NCI-H187 treated with DMSO at 0.1 percent for 48 hours (cell line): ENCODE measurements around the gene XPR1.
"Not testable (repeated sequence)": the region's sequence is repeated elsewhere in the genome, so short reads cannot be mapped to it uniquely, and the experiment has no call there.

ENCODE experiments used
- DNase-seq: peaks from one replicate; lab custom pipeline; 2025; lab: John Stamatoyannopoulos, UW

The XPR1 gene

GRCh38 chr1:180722586-180722985 is 90.8 kb downstream of the XPR1 start:
- no peak for DNase-seq

DNA sequence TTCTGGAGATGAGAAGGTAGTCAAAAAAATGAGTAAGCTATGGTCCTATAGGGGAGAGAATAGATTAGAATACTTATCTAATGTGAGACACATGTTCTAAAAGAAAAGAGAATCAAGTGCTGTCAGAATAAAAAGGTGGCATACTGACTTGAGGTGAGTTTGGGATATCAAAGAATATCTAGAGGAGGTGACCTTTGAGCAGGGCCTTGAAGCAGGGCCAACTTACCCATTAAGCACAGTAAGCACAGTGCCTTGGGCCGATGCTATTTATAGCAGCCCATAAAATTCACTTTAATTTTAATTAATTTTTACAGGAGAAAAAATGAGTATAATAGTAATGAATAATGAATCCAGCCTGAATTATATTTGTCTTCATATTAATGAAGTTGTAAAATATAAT is 92.2 kb downstream of the XPR1 start:
- DNase-seq: no peak

- DNase-seq: not testable (repeated sequence)
These were observed 94.2 kb downstream of the XPR1 start for GRCh38 chr1:180726024-180726423.

GRCh38 chr1:180727751-180728150 is 95.9 kb downstream of the XPR1 start:
- not testable (repeated sequence) for DNase-seq

- no peak for DNase-seq
These were observed 96.8 kb downstream of the XPR1 start for GRCh38 chr1:180728472-180729106.

GRCh38 chr1:180731131-180731530 is 99.3 kb downstream of the XPR1 start:
- DNase-seq: no peak

- no peak for DNase-seq
These were observed 101.0 kb downstream of the XPR1 start for GRCh38 chr1:180732866-180733265.

DNA sequence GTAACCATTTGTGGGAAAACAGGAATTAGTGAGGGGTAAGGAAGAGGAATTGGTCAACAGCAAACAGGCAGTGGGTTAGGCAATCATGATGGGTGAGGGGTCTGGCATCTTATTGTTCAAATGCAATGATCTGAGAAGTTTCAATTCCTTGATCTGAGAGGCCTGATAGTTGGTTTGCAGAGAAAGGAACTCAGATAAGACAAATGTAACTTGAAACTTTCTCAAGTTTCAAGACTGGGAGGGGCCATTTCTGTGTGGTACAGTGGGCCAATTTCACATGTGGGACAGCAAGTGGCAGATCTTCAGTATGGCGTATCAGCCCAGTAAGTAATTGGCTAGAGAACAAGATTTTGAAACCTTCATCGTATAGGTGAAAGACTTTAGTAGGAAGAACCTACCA is 102.5 kb downstream of the XPR1 start:
- no peak for DNase-seq

- DNase-seq: no peak
These were observed 110.8 kb downstream of the XPR1 start for GRCh38 chr1:180742663-180743062.

DNA sequence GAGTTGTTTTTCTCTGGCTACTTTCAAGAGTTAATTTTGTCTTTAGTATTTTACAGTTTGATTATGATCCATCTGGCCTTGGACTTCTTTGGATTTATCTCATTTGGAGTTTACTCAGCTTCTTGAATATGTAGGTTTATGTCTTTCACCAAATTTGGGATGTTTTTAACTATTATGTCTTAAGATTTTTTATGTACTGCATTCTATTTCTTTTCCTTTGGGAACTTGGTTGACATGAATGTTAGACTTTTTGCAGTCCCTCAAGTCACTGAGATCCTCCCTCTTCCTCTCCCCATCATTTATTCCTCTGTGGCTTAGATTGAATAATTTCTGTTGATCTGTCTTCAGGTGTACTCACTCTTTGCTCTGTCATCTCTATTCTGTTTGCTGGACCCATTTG is 112.0 kb downstream of the XPR1 start:
- no peak for DNase-seq

DNA sequence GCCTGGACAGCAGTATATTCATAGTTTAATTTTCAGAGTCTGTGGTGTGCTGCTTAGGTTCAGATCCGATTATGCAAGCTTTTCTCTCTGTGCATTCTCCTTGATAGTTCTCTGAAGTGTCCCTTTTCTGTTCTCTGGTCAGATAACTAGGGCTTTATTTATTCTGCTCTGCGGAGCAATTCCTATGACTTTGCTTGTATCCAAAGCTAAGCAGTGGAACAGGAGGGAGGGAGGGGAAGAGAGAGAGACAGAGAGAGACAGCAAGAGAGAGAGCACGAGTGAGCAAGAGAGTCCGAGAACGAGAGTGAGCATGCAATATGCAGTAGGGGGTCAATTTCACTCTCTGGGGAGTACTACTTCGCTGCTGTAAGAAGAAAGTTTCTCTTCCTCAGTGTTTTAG is 113.3 kb downstream of the XPR1 start:
- no peak for DNase-seq

DNA sequence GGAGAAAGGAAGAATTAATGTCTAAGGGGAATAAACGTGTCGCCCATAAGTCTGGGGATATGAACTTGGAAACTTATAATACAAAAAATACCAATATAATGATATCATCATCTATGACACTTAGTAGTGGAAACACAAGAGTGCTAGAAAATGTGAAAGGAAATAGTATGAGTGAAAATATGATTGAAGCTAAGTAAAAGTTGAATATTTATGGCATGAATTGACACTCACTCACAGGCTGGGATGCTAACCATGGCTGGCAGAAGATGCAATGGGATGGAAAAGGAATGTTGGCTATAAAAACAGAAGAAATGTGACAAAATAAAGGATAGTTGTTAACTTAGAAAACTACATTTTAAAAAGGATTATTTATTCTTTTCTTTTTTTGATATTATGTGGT is 120.1 kb downstream of the XPR1 start:
- no peak for DNase-seq

DNA sequence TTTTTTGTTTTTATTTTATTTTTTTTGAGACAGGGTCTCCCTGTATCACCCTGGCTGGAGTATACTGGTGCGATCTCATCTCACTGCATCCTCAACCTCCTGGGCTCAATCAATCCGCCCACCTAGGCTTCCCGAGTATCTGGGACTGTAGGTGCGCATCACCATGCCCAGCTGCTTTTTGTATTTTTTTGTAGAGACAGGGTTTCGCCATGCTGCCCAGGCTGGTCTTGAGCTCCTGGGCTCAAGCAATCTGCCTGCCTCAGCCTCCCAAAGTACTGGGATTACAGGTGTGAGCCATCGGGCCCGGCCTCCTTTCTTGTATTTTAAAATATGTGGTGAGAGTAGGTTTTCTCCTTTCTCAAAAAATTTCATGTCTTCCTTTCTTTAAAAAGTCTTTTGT is 122.6 kb downstream of the XPR1 start:
- no peak for DNase-seq

DNA sequence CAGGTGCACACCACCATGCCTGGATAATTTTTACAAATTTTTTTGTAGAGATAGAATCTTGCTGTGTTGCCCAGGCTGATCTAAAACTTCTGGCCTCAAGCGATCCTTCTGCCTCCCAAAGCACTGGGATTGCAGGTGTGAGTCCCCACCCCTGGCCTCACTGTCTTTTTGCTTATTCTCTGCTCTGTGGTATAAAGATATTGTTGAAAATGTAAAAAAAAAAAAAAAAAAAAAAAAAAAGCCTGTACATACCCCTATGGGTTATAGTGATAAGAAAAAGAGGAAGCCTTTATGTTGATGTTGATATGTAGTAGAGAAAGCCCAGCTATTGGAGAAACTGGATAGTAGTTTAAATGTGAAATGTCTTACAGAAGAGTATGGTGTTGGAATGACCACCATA is 125.8 kb downstream of the XPR1 start:
- no peak for DNase-seq

GRCh38 chr1:180762796-180763195 is 131.0 kb downstream of the XPR1 start:
- no peak for DNase-seq

DNA sequence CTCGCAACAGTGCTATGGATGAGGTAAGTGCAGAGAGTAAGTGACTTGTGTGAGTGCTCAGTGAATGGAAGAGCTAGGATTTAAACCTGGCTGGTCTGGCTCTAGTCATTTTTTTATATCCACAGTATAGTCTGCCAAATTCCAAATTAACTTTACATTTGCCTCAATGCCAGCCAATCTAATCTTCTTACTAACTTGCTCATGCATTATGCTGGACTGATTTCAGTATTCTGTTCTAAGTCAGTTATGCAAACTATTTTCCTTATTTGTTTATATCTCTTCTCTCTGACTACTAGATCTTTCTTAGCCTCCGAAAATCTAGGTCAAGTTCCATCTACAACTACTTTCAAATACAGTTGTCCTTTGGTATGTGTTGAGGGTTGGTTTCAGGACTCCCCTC is 133.3 kb downstream of the XPR1 start:
- no peak for DNase-seq

DNA sequence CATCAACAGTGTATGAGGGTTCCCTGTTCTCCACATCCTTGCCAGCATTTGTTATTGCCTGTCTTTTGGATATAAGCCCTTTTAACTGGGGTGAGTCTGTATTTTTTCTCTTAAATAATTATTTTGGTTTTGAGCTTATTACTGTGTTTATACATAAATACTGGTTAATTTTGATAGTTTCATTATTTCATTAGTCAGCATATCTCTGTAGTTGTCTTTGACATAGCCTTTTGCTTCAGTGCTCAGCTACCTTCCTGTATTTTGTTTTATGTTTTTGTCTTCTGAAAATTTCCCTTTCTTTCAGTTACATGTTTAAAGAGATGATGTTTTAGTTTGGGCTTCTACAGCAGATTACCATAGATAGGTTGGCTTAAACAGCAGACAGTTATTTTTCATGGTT is 138.1 kb downstream of the XPR1 start:
- no peak for DNase-seq

DNA sequence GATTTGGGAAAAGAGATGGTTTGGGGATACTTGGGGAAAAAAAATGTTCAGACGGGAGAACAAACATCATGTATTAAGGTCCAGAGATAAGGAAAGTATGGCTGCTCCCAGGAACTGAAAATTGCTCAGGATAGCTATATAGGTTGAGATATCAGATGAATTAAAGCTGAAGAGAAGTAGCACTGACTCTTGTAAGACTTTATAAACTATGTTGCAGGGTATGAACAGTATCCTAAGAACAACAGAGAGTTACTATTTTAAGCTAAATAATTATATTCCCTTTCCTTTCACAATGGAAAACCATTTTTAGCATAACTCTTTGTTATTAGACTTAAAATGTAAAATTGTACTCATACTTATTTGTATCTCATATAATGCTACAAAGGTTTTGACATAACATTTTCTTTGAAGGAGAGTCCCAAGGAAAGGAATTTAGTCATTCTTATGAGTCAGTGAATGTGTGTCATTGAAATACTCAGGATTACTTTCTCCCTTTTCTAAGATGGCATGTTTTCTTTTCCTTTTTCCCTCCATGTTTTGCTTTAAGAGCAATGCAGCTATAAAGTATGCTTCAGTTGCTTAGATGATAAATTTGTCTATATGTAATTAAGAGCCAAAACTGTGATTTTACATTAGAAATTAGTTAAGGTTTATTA is 141.5 kb downstream of the XPR1 start:
- no peak for DNase-seq

- DNase-seq: no peak
These were observed 144.0 kb downstream of the XPR1 start for GRCh38 chr1:180775801-180776200.

DNA sequence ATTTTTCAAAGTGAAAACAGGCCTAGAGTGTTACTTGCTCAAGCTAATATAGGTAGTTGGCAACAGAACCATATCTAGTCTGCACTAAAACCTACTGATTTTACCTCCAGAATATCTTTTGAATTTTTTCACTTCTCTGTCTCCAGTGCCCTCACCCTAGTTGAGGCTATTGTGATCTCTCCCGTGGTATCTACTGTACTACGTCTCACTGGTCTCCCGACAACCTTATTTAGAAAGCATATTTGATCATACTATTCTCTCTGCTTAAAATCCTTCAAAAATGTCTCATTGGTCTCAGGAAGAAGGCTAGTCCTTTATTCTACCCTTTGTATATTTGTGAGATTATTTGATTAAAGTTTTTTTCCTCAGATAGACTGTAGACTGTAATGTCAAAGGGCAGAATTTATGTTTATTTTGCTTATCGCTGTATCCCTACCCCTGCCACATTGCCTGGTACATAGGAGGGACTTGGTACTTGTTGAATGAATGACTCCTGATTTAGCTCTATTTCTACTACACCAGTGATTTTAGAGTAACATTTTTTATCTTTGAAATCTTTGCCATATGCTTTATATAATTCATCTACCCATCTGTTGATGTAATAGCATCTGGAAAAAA is 145.4 kb downstream of the XPR1 start:
- no peak for DNase-seq

- DNase-seq: no peak
These were observed 147.1 kb downstream of the XPR1 start for GRCh38 chr1:180778782-180779398.

DNA sequence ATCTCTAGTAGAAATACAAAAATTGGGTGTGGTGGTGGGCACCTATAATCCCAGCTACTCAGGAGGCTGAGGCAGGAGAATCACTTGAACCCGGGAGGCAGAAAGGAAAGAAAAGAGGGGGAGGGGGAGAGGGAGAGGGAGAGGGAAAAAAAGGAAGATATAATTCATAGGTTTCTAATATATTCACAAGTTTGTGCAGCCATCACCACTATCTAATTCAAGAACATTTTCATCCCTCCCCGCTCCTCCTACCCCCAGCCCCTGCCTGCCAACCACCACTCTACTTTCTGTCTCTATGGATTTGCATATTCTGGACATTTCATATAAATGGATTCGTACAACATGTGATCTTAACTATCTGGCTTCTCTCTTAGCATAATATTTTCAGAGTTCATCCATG is 147.8 kb downstream of the XPR1 start:
- DNase-seq: no peak

- no peak for DNase-seq
These were observed 149.9 kb downstream of the XPR1 start for GRCh38 chr1:180781718-180782117.
